NB4 (cell line): Measurements from ENCODE around the gene DUSP7.

Experiments used
- CTCF ChIP-seq: IDR thresholded peaks from one replicate; pipeline ENCODE4 v1.5.1; 2012; ENCODE audit warnings: low read depth, low read length
- MYC ChIP-seq: IDR thresholded peaks from 2 replicates; pipeline ENCODE4 v1.6.1; 2011; ENCODE audit warnings: low read depth, low read length
- POLR2A ChIP-seq: IDR thresholded peaks from 2 replicates; pipeline ENCODE4 v1.6.1; 2011; ENCODE audit warnings: mild to moderate bottlenecking; ENCODE audit not compliant: insufficient read length; ENCODE audit errors: extremely low read depth

DNA sequence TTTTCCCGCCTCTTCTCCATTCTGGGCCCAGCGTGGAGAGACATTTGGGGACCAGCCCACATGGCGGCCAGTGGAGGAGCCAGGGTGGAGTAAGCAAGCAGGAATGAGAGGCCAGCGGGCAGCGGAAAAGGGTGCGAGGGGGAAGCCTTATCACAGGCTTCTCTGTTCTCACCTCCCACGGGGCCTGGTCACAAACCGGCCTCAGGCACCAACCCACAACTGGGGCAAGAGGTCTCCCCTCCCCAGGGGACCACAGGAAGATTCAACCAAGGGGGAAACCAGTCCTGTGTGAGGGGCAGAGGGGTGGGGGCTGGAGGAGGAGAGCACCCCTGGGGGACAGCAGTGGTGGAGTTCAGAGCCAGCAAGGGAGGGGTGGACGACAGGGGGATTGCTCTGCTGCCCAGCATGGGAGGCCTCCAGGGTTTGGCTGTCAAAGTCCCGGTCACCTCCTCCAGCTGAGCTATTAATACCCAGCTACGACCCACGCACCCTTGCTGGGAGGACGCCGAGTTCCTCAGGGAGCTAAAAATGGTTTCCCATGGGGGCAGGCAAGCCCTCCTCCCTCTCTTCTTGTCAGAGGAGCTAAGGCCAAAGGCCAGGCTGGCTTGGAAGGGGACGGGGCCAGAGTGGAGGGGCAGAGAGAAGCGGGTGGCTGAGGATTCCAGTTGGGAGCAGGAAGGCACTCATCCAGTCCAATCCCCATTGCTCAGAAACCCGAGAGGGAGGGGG, 36.9 kb downstream of the DUSP7 start:
- TF ChIP-seq CTCF: no peak
- TF ChIP-seq POLR2A: no peak
- no peak for TF ChIP-seq MYC
